ENCODE data around the gene IL5. TPM values are rescaled to one million over a fixed set of nuclear protein-coding genes. Genes with fewer than 3 reads are reported as not detected.
"Not testable (repeated sequence)": the region's sequence is repeated elsewhere in the genome, so short reads cannot be mapped to it uniquely, and the experiment has no call there.

The IL5 gene
- total RNA-seq, 1 donor from 2014 or later, result 113 TPM

GRCh38 chr5:132556763-132557477 lies 13.6 kb upstream of the IL5 start, which contains the start of gene RAD50:
Gene RAD50 (plus strand): TSS chr5:132556977. CDS start chr5:132557325, 348 bp downstream.
- Mint-ChIP-seq H3K36me3 (ENCODE audit: low read depth) (peaks cover 20% of the 10 kb centered on the region), H3K9me3 (peaks cover 9% of the 10 kb centered on the region), H3K27me3 (ENCODE audit: low read depth) (no peaks in the 10 kb centered on the region), H3K4me3 (ENCODE audit: low read depth) (peak within 1 kb of the TSS; percentile 89), H3K27ac (peak within 1 kb of the TSS; percentile 93), H3K4me1 (ENCODE audit: low read depth) (peaks cover 33% of the 10 kb centered on the region)
- intact Hi-C loops (cut with micrococcal nuclease), result loop anchor here (1.0 to 5.0 kb wide), 3 partner anchors 8 to 180 kb away; partner anchors contain the start of genes IL13 and KIF3A
- peak; percentile 92 for DNase-seq (ENCODE audit: low spot score)

GRCh38 chr5:132556153-132556762 lies 12.9 kb upstream of the IL5 start:
- peaks cover 20% of the 10 kb centered on the region for H3K36me3 Mint-ChIP-seq (ENCODE audit: low read depth)
- peak overlapping the region; percentile 89 for H3K4me3 Mint-ChIP-seq (ENCODE audit: low read depth)
- intact Hi-C loops (cut with micrococcal nuclease), result loop anchor here (5.0 kb wide), 2 partner anchors 101 to 181 kb away; partner anchors contain the start of genes IL13 and KIF3A
- DNase-seq (ENCODE audit: low spot score), result no peak
- H3K27ac Mint-ChIP-seq, result peak overlapping the region; percentile 93
- no peaks in the 10 kb centered on the region for H3K27me3 Mint-ChIP-seq (ENCODE audit: low read depth)
- peaks cover 34% of the 10 kb centered on the region for H3K4me1 Mint-ChIP-seq (ENCODE audit: low read depth)
- H3K9me3 Mint-ChIP-seq, result peaks cover 9% of the 10 kb centered on the region

GRCh38 chr5:132549576-132549975 lies 6.3 kb upstream of the IL5 start:
- no peak overlapping the region for H3K4me3 Mint-ChIP-seq (ENCODE audit: low read depth)
- H3K27ac Mint-ChIP-seq, result peak overlapping the region; percentile 28
- no peak for DNase-seq (ENCODE audit: low spot score)
- H3K36me3 Mint-ChIP-seq (ENCODE audit: low read depth), result peaks cover 6% of the 10 kb centered on the region
- intact Hi-C loops (cut with micrococcal nuclease), result loop anchor here (1.0 to 5.0 kb wide), 5 partner anchors 8 to 203 kb away; no protein-coding TSS in a partner anchor
- peaks cover 57% of the 10 kb centered on the region for H3K4me1 Mint-ChIP-seq (ENCODE audit: low read depth)
- H3K27me3 Mint-ChIP-seq (ENCODE audit: low read depth), result no peaks in the 10 kb centered on the region
- no peaks in the 10 kb centered on the region for H3K9me3 Mint-ChIP-seq

GRCh38 chr5:132548834-132549233 lies 5.5 kb upstream of the IL5 start:
- intact Hi-C loops (cut with micrococcal nuclease), result loop anchor here (1.0 to 5.0 kb wide), 5 partner anchors 8 to 203 kb away; no protein-coding TSS in a partner anchor

GRCh38 chr5:132547269-132547668 lies 3.9 kb upstream of the IL5 start:
- Mint-ChIP-seq H3K4me3 (ENCODE audit: low read depth) (no peak overlapping the region), H3K4me1 (ENCODE audit: low read depth) (peaks cover 62% of the 10 kb centered on the region), H3K36me3 (ENCODE audit: low read depth) (peaks cover 6% of the 10 kb centered on the region), H3K9me3 (no peaks in the 10 kb centered on the region), H3K27me3 (ENCODE audit: low read depth) (no peaks in the 10 kb centered on the region), H3K27ac (peak overlapping the region; percentile 66)
- intact Hi-C loops (cut with micrococcal nuclease), result loop anchor here (5.0 kb wide), 2 partner anchors 115 to 205 kb away; no protein-coding TSS in a partner anchor
- no peak for DNase-seq (ENCODE audit: low spot score)

More at GRCh38 chr5:132548834-132549233, 5.5 kb upstream of the IL5 start:
- H3K9me3 Mint-ChIP-seq; H3K4me3 Mint-ChIP-seq (ENCODE audit: low read depth); DNase-seq (ENCODE audit: low spot score); H3K27me3 Mint-ChIP-seq (ENCODE audit: low read depth); H3K36me3 Mint-ChIP-seq (ENCODE audit: low read depth): not testable (repeated sequence)
- H3K4me1 Mint-ChIP-seq (ENCODE audit: low read depth), result peaks cover 65% of the 10 kb centered on the region
- peak overlapping the region; percentile 62 for H3K27ac Mint-ChIP-seq

GRCh38 chr5:132546108-132546507 lies 2.8 kb upstream of the IL5 start:
- Mint-ChIP-seq H3K4me3 (ENCODE audit: low read depth) (no peak overlapping the region), H3K36me3 (ENCODE audit: low read depth) (peaks cover 6% of the 10 kb centered on the region), H3K9me3 (no peaks in the 10 kb centered on the region), H3K27me3 (ENCODE audit: low read depth) (peaks cover 6% of the 10 kb centered on the region), H3K27ac (peak overlapping the region; percentile 41), H3K4me1 (ENCODE audit: low read depth) (peaks cover 61% of the 10 kb centered on the region)
- no peak for DNase-seq (ENCODE audit: low spot score)
- intact Hi-C loops (cut with micrococcal nuclease), result loop anchor here (5.0 kb wide), 2 partner anchors 116 to 206 kb away; no protein-coding TSS in a partner anchor

- H3K9me3 Mint-ChIP-seq, result no peaks in the 10 kb centered on the region
- no peak overlapping the region for H3K27ac Mint-ChIP-seq
- no peak overlapping the region for H3K4me3 Mint-ChIP-seq (ENCODE audit: low read depth)
- H3K27me3 Mint-ChIP-seq (ENCODE audit: low read depth), result peaks cover 14% of the 10 kb centered on the region
- peaks cover 31% of the 10 kb centered on the region for H3K4me1 Mint-ChIP-seq (ENCODE audit: low read depth)
- no peak for DNase-seq (ENCODE audit: low spot score)
- no peaks in the 10 kb centered on the region for H3K36me3 Mint-ChIP-seq (ENCODE audit: low read depth)
- intact Hi-C loops (cut with micrococcal nuclease), result no loop called here
Observed at GRCh38 chr5:132540764-132541163, 2.6 kb downstream of the IL5 start.

GRCh38 chr5:132540149-132540548 lies 3.2 kb downstream of the IL5 start:
- H3K9me3 Mint-ChIP-seq, result no peaks in the 10 kb centered on the region
- DNase-seq (ENCODE audit: low spot score), result no peak
- H3K4me3 Mint-ChIP-seq (ENCODE audit: low read depth), result no peak overlapping the region
- H3K4me1 Mint-ChIP-seq (ENCODE audit: low read depth), result peaks cover 28% of the 10 kb centered on the region
- H3K27ac Mint-ChIP-seq, result no peak overlapping the region
- no peaks in the 10 kb centered on the region for H3K36me3 Mint-ChIP-seq (ENCODE audit: low read depth)
- H3K27me3 Mint-ChIP-seq (ENCODE audit: low read depth), result peaks cover 18% of the 10 kb centered on the region
- intact Hi-C loops (cut with micrococcal nuclease), result no loop called here

GRCh38 chr5:132539716-132540115 lies 3.6 kb downstream of the IL5 start:
- H3K9me3 Mint-ChIP-seq, result no peaks in the 10 kb centered on the region
- intact Hi-C loops (cut with micrococcal nuclease), result no loop called here
- DNase-seq (ENCODE audit: low spot score), result no peak
- no peak overlapping the region for H3K27ac Mint-ChIP-seq
- H3K4me3 Mint-ChIP-seq (ENCODE audit: low read depth), result no peak overlapping the region
- H3K36me3 Mint-ChIP-seq (ENCODE audit: low read depth), result no peaks in the 10 kb centered on the region
- peaks cover 24% of the 10 kb centered on the region for H3K4me1 Mint-ChIP-seq (ENCODE audit: low read depth)
- H3K27me3 Mint-ChIP-seq (ENCODE audit: low read depth), result peaks cover 23% of the 10 kb centered on the region

- Mint-ChIP-seq H3K4me3 (ENCODE audit: low read depth) (no peak overlapping the region), H3K4me1 (ENCODE audit: low read depth) (peaks cover 47% of the 10 kb centered on the region), H3K36me3 (ENCODE audit: low read depth) (no peaks in the 10 kb centered on the region), H3K27me3 (ENCODE audit: low read depth) (peaks cover 20% of the 10 kb centered on the region), H3K27ac (peak overlapping the region; percentile 66), H3K9me3 (no peaks in the 10 kb centered on the region)
- intact Hi-C loops (cut with micrococcal nuclease), result loop anchor here (1.0 kb wide), 4 partner anchors 18 to 132 kb away; no protein-coding TSS in a partner anchor
- DNase-seq (ENCODE audit: low spot score), result no peak
Observed at GRCh38 chr5:132530946-132531345, 12.4 kb downstream of the IL5 start.

GRCh38 chr5:132528866-132529634 lies 14.3 kb downstream of the IL5 start:
- peaks cover 5% of the 10 kb centered on the region for H3K27me3 Mint-ChIP-seq (ENCODE audit: low read depth)
- peaks cover 6% of the 10 kb centered on the region for H3K9me3 Mint-ChIP-seq
- H3K4me1 Mint-ChIP-seq (ENCODE audit: low read depth), result peaks cover 64% of the 10 kb centered on the region
- intact Hi-C loops (cut with micrococcal nuclease), result loop anchor here (1.0 to 5.0 kb wide), 4 partner anchors 38 to 208 kb away; partner anchors contain the start of gene KIF3A
- no peak overlapping the region for H3K4me3 Mint-ChIP-seq (ENCODE audit: low read depth)
- H3K27ac Mint-ChIP-seq, result peak overlapping the region; percentile 57
- H3K36me3 Mint-ChIP-seq (ENCODE audit: low read depth), result peaks cover 5% of the 10 kb centered on the region
- DNase-seq (ENCODE audit: low spot score), result no peak

- DNase-seq (ENCODE audit: low spot score), result no peak
- Mint-ChIP-seq H3K4me1 (ENCODE audit: low read depth) (peaks cover 64% of the 10 kb centered on the region), H3K27me3 (ENCODE audit: low read depth) (peaks cover 4% of the 10 kb centered on the region), H3K9me3 (peaks cover 6% of the 10 kb centered on the region), H3K36me3 (ENCODE audit: low read depth) (peaks cover 5% of the 10 kb centered on the region), H3K4me3 (ENCODE audit: low read depth) (no peak overlapping the region), H3K27ac (no peak overlapping the region)
- intact Hi-C loops (cut with micrococcal nuclease), result loop anchor here (2.0 to 5.0 kb wide), 3 partner anchors 39 to 209 kb away; partner anchors contain the start of gene KIF3A
Observed at GRCh38 chr5:132528021-132528420, 15.3 kb downstream of the IL5 start.
